Suppressor macrophage treated with lipopolysaccharide for 4 hours (primary cell): Measurements from ENCODE around the gene RHOB.
"Not testable (repeated sequence)": the region's sequence is repeated elsewhere in the genome, so short reads cannot be mapped to it uniquely, and the experiment has no call there.

ENCODE experiments used
- DNase-seq: peaks from one replicate; pipeline ENCODE4 v3.0.0-alpha.2; 2020

RHOB gene

GRCh38 chr2:20446917-20447436 lies at the start of gene RHOB:
RHOB (plus strand) TSS chr2:20447074; CDS start chr2:20447466, 392 bp downstream.
- DNase-seq = peak; percentile 99

- no peak for DNase-seq
Observed at GRCh38 chr2:20397811-20398447, 48.9 kb upstream of the RHOB start.

DNA sequence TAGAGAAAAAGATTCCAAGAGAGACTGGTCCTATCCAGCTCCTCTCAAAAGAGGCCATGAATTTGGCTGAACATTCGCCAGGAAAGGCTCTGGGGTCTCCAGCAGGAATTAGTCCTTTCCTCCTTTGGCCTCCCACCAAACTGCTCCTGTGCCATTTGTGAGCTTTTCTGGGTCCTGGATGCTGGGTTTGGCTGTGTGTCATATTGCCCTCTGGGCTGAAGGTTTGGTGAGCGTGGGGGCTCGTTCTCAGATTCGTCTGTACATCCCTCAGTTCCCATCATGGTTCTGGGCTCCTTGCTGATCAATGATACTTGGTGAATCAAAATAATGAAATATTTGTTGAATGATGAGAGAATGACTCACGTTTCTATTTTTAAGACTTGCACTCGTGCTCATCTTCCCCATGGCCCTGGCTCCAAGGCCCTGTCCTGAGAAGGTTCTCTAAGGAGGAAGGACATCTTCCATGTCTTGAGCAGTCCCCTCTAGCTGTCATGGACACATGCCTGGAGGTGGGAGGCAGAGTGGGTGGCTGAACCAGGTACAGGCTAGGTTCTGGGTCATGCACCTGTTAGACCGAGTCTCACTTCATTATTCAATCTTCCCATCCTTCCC lies 47.8 kb upstream of the RHOB start:
- DNase-seq = no peak

DNA sequence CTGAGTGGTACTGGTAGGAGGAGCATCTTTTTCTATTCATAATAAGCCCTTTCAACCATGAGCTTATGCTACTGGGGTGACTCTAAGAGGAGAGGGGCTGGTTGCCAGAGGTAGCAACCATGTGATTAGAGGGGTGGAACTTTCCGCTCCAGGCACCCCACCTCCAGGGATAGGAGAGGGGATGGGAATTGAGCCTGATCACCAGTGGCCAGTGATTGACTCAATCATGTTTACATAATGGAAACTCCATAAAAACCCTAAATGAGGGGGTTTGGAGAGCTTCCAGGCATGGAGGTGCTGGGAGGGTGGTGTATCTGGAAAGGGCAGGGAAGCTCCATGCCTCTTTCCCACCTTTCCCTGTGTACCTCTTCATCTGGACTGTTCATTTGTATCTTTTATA lies 46.6 kb upstream of the RHOB start:
- DNase-seq = no peak

GRCh38 chr2:20400787-20401488 lies 45.9 kb upstream of the RHOB start:
- DNase-seq = no peak

DNA sequence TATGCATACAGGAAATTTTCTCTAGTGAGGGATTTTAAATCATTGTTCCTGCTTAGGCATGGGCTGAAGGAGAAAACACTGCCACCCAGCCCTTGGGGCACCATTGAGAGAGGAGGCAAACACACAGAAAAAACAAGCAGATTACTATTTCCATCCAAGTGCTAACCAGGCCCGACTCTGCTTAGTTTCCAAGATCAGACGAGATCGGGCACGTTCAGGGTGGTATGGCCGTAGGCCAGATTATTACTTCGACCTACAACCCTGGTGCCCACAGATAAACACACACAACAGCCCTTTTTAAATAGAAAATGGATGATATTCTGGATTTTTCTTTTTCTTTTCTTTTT lies 45.4 kb upstream of the RHOB start:
- no peak for DNase-seq

GRCh38 chr2:20403774-20404312 lies 43.0 kb upstream of the RHOB start:
- DNase-seq = no peak

- DNase-seq = no peak
Observed at GRCh38 chr2:20404950-20405349, 41.9 kb upstream of the RHOB start.

GRCh38 chr2:20409039-20409438 lies 37.8 kb upstream of the RHOB start:
- no peak for DNase-seq

GRCh38 chr2:20410556-20411277 lies 36.2 kb upstream of the RHOB start:
- DNase-seq = no peak

DNA sequence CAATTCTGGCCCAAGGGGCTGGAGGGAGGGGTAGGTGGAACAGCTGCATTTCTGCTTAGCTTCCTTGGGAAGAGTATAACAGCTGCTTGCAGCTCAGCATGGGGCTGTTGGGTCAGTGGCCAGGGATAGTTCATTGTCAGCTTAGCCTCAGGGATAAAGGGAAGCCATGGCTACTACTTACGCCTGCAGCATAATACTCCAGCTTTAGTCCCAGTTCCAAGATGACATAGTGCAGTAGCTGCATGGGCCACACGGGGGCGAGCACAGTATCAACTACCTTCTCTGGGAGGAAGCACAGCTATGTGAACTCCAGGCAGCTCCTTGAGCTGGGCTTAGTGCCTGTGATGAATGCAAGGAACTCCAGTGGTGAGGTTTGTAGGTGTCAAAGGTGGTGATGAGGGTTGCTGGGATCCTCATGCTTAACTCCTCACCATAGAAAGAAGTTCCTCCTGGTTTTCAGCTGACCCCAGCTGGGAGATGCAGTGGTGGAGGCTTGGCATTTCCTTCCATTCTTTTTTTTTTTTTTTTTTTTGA lies 35.4 kb upstream of the RHOB start:
- DNase-seq = peak; percentile 85

DNA sequence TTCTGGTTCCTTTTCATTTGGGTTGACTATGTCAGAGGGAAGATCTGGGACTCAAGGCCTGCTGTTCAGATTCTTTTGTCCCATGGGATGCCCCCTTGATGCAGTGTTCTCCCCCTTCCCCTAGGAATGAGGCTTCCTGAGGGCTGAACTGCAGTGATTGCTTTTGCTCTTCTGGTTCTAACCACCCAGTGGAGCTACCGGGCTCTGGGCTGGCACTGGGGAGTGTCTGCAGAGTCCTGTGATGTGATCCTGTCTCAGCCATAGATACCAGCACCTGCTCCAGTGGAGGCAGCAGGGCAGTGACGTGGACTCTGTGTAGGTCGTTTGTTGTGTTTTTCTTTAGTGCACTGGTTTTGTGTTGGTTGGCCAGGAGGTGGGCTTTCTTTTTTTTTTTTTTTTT lies 32.1 kb upstream of the RHOB start:
- DNase-seq = no peak

- DNase-seq = no peak
Observed at GRCh38 chr2:20415511-20415918, 31.4 kb upstream of the RHOB start.

DNA sequence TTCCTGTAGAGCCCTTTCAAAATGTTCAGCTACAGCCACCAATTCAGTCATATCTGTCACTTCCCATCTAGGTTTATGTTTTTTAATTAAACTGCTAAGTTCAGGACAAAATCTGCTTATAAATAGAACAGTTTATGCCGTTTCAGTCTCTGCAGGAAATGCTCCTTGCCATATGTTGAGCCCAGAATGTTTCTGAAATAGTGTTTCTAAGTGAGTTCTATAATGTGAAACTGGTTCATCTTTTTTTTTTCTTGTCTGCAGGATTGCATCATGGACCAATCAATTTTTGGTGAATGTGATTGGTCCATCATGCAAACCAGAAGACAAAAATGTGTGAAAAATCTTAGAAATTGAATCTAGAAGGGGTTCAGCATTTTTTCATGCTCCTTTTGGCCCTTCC lies 30.2 kb upstream of the RHOB start:
- DNase-seq = no peak

DNA sequence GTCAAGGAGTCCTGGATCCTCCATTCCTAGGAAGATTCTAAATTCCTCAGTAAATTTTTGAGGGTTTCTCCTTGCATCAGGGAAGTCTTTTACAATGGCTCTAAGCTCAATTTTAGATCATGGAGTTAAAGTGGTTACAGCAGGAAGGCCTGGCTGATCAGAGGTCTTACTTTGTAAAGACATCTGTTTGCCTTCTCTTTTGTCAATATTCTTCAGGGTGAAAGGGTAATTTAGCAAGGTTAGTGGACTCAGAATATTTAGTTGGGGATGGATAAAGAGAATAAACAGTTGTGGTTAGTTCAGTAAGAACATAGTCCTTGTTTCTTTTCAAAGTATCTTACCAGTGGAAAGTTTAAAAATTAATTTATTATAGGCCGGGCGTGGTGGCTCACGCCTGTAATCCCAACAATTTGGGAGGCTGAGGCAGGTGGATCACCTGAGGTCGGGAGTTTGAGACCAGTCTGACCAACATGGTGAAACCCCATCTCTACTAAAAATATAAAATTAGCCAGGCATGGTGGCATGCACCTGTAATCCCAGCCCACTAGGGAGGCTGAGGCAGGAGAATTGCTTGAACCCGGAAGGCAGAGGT lies 29.5 kb upstream of the RHOB start:
- DNase-seq = not testable (repeated sequence)

GRCh38 chr2:20418519-20418918 lies 28.4 kb upstream of the RHOB start:
- no peak for DNase-seq

- DNase-seq = peak; percentile 15
Observed at GRCh38 chr2:20419007-20419576, 27.8 kb upstream of the RHOB start.

DNA sequence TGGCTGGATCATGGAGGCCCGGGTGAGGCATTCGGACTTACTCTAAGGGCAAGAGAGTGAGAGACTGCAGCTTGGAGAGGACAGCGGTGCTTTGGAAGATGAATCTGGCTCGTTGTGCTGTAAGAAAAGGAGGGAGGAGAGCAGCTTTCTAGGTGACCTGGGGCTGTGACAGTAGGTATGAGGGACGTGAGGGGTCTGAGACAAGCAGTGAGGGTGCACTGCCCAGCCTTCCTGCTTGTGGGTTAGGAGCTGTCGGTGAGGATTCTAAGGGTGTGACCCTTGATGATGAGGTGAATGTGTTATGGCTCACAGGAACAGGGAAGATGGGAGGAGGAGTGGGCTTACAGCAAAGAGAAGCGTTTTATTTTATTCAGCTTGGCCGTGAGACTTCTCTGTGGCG lies 27.1 kb upstream of the RHOB start:
- DNase-seq = no peak

- DNase-seq = no peak
Observed at GRCh38 chr2:20421336-20421987, 25.4 kb upstream of the RHOB start.

DNA sequence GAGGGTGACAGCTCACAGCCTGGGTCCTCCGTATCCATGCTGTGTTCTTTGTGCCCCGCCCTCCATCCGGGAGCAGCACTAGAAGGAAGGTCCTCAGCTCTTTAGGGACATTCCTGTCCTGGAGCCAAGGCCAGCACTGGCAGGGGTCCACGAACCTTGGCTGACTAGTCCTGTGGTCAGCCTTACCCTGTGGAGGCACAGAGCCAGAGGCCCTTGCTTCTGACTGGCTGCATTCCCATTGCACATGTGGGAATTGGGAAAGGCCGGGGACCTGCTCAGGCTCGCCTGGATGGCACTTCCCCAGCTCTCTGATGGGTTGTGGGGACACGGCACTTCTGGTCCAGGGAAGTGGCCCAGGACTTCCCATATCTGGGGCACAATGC lies 24.9 kb upstream of the RHOB start:
- DNase-seq = no peak

GRCh38 chr2:20422402-20423271 lies 24.2 kb upstream of the RHOB start:
- peak; percentile 31 for DNase-seq
